HG03520 (cell line): Measurements from ENCODE around the gene GRK3.
"Not testable (repeated sequence)": the region's sequence is repeated elsewhere in the genome, so short reads cannot be mapped to it uniquely, and the experiment has no call there.

Source experiments
- ATAC-seq: cut with Tn5 transposase; IDR thresholded peaks from one replicate; pipeline ENCODE4 v1.9.1; 2021; ENCODE audit warnings: mild to moderate bottlenecking, moderate library complexity; ENCODE audit not compliant: unreplicated experiment

Gene GRK3

GRCh38 chr22:25623851-25624250, 59.4 kb downstream of the GRK3 start:
- no peak for ATAC-seq

- ATAC-seq: no peak
These were observed 60.0 kb downstream of the GRK3 start for GRCh38 chr22:25624476-25624875.

- ATAC-seq: not testable (repeated sequence)
These were observed 61.5 kb downstream of the GRK3 start for GRCh38 chr22:25625747-25626623.

- no peak for ATAC-seq
These were observed 62.1 kb downstream of the GRK3 start for GRCh38 chr22:25626624-25626990.

- ATAC-seq: no peak
These were observed 62.9 kb downstream of the GRK3 start for GRCh38 chr22:25627271-25627852.

- ATAC-seq: no peak
These were observed 64.0 kb downstream of the GRK3 start for GRCh38 chr22:25628494-25628893.

GRCh38 chr22:25629613-25630012, 65.1 kb downstream of the GRK3 start:
- no peak for ATAC-seq

GRCh38 chr22:25630447-25630846, 66.0 kb downstream of the GRK3 start:
- no peak for ATAC-seq

- no peak for ATAC-seq
These were observed 71.8 kb downstream of the GRK3 start for GRCh38 chr22:25636323-25636722.

- no peak for ATAC-seq
These were observed 72.6 kb downstream of the GRK3 start for GRCh38 chr22:25637032-25637431.

GRCh38 chr22:25637672-25638071, 73.2 kb downstream of the GRK3 start:
- ATAC-seq: no peak

GRCh38 chr22:25638638-25639037, 74.2 kb downstream of the GRK3 start:
- no peak for ATAC-seq

- ATAC-seq: no peak
These were observed 77.2 kb downstream of the GRK3 start for GRCh38 chr22:25641650-25642049.

GRCh38 chr22:25643232-25644000, 78.9 kb downstream of the GRK3 start:
- no peak for ATAC-seq

GRCh38 chr22:25644122-25644521, 79.6 kb downstream of the GRK3 start:
- no peak for ATAC-seq

GRCh38 chr22:25645266-25645665, 80.8 kb downstream of the GRK3 start:
- no peak for ATAC-seq

GRCh38 chr22:25645964-25646363, 81.5 kb downstream of the GRK3 start:
- no peak for ATAC-seq

- ATAC-seq: no peak
These were observed 86.4 kb downstream of the GRK3 start for GRCh38 chr22:25650833-25651232.

- no peak for ATAC-seq
These were observed 87.0 kb downstream of the GRK3 start for GRCh38 chr22:25651332-25652085.

- ATAC-seq: no peak
These were observed 90.2 kb downstream of the GRK3 start for GRCh38 chr22:25654676-25655075.

GRCh38 chr22:25655371-25655935, 91.0 kb downstream of the GRK3 start:
- ATAC-seq: no peak
